ENCODE results near the gene PRDM8.
A peak's percentile ranks its signal among the peaks of the same experiment; 100 is the strongest.

Gene PRDM8

GRCh38 chr4:80189581-80189955 lies 7.7 kb upstream of the PRDM8 start:
- no peak for DNase-seq (ENCODE audit: low spot score in 2 of 2)
- no peaks in the 10 kb centered on the region for H3K9me3 Mint-ChIP-seq
- H3K4me3 Mint-ChIP-seq = no peak overlapping the region
- ATAC-seq = no peak
- H3K36me3 Mint-ChIP-seq = peaks cover 15% of the 10 kb centered on the region
- H3K27ac Mint-ChIP-seq = no peak overlapping the region
- peaks cover 24% of the 10 kb centered on the region for H3K4me1 Mint-ChIP-seq

DNA sequence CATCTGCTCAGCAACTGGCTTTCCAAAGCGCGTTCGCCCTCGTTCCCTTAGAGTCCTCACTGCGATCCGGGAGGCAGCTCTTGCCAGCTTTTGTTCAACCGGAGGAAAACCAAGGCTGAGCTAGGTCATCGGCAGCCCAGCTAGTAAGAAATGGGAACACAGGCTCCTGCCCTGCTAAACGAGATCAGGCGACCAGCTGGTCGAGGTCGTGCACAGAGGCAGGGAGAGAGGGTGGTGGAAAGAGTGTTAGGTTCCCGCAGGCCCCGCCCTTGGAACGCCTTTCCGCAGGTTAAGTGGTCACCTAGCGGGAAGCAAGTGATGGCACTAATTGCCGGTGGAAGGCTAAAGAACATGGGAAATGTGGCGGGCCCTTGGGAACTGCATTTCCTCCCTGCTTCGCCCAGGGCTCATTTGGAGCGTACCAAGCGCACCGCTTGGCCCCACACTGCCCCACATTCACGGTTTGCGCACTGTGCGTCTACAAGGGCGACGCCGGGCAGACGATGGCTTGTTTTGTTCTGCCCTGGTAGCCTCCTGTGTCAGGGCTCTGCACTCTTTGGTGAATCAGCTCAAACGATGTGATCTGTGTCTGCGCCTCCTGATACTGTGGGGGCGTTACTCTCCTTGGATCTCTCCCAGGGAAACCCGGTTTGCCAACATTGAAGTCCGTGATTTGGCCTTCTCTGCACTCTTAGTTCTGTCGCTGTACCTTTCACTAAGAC lies 7.2 kb upstream of the PRDM8 start:
- H3K4me3 Mint-ChIP-seq = no peak overlapping the region
- H3K27ac Mint-ChIP-seq = no peak overlapping the region
- H3K4me1 Mint-ChIP-seq = peaks cover 21% of the 10 kb centered on the region
- DNase-seq (ENCODE audit: low spot score in 2 of 2) (no peak), ATAC-seq (no peak)
- H3K9me3 Mint-ChIP-seq = no peaks in the 10 kb centered on the region
- H3K36me3 Mint-ChIP-seq = peaks cover 9% of the 10 kb centered on the region

DNA sequence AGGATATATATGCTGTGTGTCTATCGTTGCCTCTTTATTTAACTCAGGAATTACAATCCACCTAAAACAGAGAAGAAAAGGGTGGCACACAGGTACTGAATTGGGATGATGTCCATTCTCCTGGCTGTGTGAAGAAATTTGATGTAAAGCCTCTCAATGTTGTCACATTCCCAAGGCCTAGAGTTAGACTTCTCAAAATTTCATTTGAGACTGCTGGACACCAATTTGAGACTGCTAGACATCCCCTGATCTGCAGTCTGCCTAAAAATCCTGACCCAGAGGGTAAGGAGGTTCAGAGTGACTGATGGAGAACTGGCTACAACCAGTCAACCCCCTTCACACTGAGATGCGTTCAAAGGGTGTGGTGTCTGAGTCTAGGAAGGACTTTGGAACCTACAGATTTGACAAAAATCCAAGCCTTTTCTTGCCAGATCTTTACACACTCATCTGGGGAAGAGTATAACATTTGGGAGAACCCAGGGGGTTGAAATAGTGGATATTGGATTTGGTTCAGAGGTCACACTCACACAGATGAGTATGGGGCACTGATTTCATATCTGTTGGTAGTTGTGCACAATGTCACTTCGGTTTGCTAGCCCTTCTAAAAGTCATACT lies 4.9 kb upstream of the PRDM8 start:
- DNase-seq (ENCODE audit: low spot score in 2 of 2) (no peak), ATAC-seq (no peak)
- H3K36me3 Mint-ChIP-seq = no peaks in the 10 kb centered on the region
- H3K27ac Mint-ChIP-seq = no peak overlapping the region
- no peaks in the 10 kb centered on the region for H3K9me3 Mint-ChIP-seq
- peaks cover 24% of the 10 kb centered on the region for H3K4me1 Mint-ChIP-seq
- no peak overlapping the region for H3K4me3 Mint-ChIP-seq

DNA sequence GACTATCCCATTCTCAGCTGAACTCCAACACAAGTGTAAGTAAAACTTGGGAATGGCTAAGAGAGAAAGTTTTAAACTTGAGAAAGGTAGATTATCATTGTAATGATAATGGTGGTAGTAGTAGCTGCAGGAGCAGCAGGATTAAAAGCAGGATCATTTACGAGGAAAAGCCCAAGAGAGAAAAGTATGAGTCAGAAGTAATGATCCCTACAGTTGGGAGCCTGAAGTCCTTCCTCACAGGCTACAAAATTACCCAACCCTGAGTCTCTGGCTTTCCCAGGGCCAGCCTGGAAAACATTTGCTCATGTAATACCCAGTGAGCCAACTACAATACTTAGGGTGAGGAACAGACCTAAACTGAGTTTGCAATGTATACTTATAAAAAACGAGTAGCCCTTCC lies 4.4 kb upstream of the PRDM8 start:
- Mint-ChIP-seq H3K4me3 (no peak overlapping the region), H3K27ac (peak overlapping the region; percentile 24), H3K9me3 (no peaks in the 10 kb centered on the region), H3K36me3 (no peaks in the 10 kb centered on the region), H3K4me1 (peaks cover 30% of the 10 kb centered on the region)
- no peak for DNase-seq (ENCODE audit: low spot score in 2 of 2)
- no peak for ATAC-seq

GRCh38 chr4:80195441-80196140 lies 1.7 kb upstream of the PRDM8 start:
- ATAC-seq (no peak), DNase-seq (ENCODE audit: low spot score in 2 of 2) (peak in 1 of 2 donors; percentile 35)
- Mint-ChIP-seq H3K4me1 (peaks cover 35% of the 10 kb centered on the region), H3K4me3 (peak overlapping the region; percentile 54), H3K9me3 (no peaks in the 10 kb centered on the region), H3K27ac (no peak overlapping the region), H3K36me3 (peaks cover 6% of the 10 kb centered on the region)

- ATAC-seq = peak; percentile 42
- DNase-seq (ENCODE audit: low spot score in 2 of 2) = peak in 1 of 2 donors; percentile 50
- Mint-ChIP-seq H3K36me3 (peaks cover 6% of the 10 kb centered on the region), H3K4me3 (peak overlapping the region; percentile 54), H3K4me1 (peaks cover 40% of the 10 kb centered on the region), H3K27ac (no peak overlapping the region), H3K9me3 (no peaks in the 10 kb centered on the region)
These were observed 913 bp upstream of the PRDM8 start for GRCh38 chr4:80196259-80196921.

DNA sequence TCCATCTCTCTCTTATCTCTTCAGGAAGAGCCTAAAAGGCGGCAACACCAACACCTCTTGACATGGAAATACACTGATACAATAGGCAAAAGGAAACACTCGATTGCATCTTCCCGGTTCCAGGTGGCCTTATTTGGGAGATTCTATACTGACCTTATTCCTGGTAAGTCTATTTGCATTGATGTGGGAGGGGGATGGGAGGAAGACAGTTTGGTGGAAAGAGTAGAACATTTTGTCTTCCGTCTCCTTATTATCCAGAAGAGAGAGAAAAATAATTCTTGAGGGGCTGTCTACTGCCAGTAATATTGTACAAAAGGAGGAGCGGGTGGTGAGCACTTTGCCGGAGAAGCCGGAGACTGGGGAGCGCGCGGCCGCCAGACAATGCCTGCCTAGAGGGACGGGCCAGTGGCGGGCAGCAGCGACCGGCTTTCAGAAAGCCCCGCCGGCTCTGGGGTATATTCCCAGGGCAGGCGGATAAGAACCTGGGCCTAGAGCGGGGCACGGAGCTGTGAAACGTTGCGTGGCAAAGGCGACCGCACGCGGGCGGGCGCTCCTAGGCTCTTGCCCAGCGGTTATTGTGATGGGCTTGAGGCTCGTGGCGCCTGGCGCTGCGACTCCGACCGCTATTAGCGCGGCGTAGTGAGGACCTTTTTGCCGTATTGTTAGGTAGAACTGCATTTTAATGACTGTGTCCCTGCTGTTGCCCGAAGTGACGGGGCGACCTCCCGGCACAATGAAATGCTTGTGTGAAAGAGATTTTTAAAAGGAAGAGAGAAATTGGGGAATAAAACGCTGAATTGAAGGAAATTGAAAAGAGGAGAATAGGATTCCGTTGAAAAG lies 518 bp downstream of the PRDM8 start:
- peaks cover 6% of the 10 kb centered on the region for H3K36me3 Mint-ChIP-seq
- peak overlapping the region; percentile 54 for H3K4me3 Mint-ChIP-seq
- peaks cover 41% of the 10 kb centered on the region for H3K4me1 Mint-ChIP-seq
- DNase-seq (ENCODE audit: low spot score in 2 of 2) (peak in 1 of 2 donors; percentile 48), ATAC-seq (no peak)
- H3K27ac Mint-ChIP-seq = no peak overlapping the region
- H3K9me3 Mint-ChIP-seq = no peaks in the 10 kb centered on the region

DNA sequence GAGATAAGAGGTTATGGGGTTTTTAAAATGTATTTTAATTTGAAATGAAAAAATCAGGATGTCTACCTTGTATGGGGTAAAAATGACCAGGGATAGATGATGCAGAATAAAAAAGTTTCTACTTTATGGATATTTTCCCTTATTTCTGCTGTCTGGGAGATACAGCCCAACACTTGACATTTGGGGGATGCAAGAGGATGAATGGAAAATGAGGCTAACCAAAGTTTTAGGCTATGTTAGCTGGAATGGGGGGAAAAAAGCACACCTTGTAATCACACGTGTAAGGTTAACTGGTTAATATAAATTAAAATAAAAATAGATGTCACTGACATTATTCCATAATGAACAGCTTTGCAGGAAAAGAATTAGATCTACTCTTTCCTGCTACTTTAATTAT lies 1.1 kb downstream of the PRDM8 start:
- Mint-ChIP-seq H3K36me3 (peaks cover 12% of the 10 kb centered on the region), H3K9me3 (no peaks in the 10 kb centered on the region), H3K4me3 (peak overlapping the region; percentile 54), H3K4me1 (peaks cover 43% of the 10 kb centered on the region), H3K27ac (no peak overlapping the region)
- ATAC-seq = no peak
- no peak for DNase-seq (ENCODE audit: low spot score in 2 of 2)

- H3K4me1 Mint-ChIP-seq = peaks cover 46% of the 10 kb centered on the region
- H3K36me3 Mint-ChIP-seq = peaks cover 13% of the 10 kb centered on the region
- no peaks in the 10 kb centered on the region for H3K9me3 Mint-ChIP-seq
- H3K4me3 Mint-ChIP-seq = no peak overlapping the region
- ATAC-seq (no peak), DNase-seq (ENCODE audit: low spot score in 2 of 2) (peak in 1 of 2 donors; percentile 42)
- no peak overlapping the region for H3K27ac Mint-ChIP-seq
These were observed 1.8 kb downstream of the PRDM8 start for GRCh38 chr4:80199004-80199560.

DNA sequence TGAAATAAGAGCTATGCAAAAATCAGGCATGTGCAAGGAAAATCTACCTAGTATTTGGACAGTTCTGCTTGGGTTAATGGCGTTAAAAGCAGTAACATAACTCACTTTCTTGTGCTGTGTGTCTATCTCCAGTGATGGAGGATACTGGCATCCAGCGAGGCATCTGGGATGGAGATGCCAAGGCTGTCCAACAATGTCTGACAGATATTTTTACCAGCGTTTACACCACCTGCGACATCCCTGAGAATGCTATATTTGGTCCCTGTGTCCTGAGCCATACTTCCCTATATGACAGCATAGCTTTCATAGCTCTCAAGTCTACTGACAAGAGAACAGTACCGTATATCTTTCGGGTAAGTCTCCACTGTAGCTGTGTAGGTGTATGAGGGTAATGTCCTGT lies 2.6 kb downstream of the PRDM8 start:
- Mint-ChIP-seq H3K4me3 (no peak overlapping the region), H3K4me1 (peaks cover 46% of the 10 kb centered on the region), H3K36me3 (peaks cover 13% of the 10 kb centered on the region), H3K9me3 (no peaks in the 10 kb centered on the region), H3K27ac (no peak overlapping the region)
- ATAC-seq = no peak
- DNase-seq (ENCODE audit: low spot score in 2 of 2) = peak in 1 of 2 donors; percentile 45

GRCh38 chr4:80201252-80202151 lies 4.2 kb downstream of the PRDM8 start:
- peaks cover 34% of the 10 kb centered on the region for H3K4me1 Mint-ChIP-seq
- H3K4me3 Mint-ChIP-seq = peak overlapping the region; percentile 82
- peak overlapping the region; percentile 86 for H3K27ac Mint-ChIP-seq
- no peaks in the 10 kb centered on the region for H3K9me3 Mint-ChIP-seq
- peaks cover 13% of the 10 kb centered on the region for H3K36me3 Mint-ChIP-seq
- ATAC-seq = peak; percentile 60
- peak in 1 of 2 donors; percentile 83 for DNase-seq (ENCODE audit: low spot score in 2 of 2)

GRCh38 chr4:80202190-80202711 lies 4.9 kb downstream of the PRDM8 start:
- Mint-ChIP-seq H3K9me3 (no peaks in the 10 kb centered on the region), H3K27ac (peak overlapping the region; percentile 86), H3K4me1 (peaks cover 28% of the 10 kb centered on the region), H3K4me3 (peak overlapping the region; percentile 82), H3K36me3 (peaks cover 13% of the 10 kb centered on the region)
- peak; percentile 74 for ATAC-seq
- peak; percentile 79 to 91 for DNase-seq (ENCODE audit: low spot score in 2 of 2)

- ATAC-seq (peak; percentile 73), DNase-seq (ENCODE audit: low spot score in 2 of 2) (peak; percentile 35 to 81)
- no peaks in the 10 kb centered on the region for H3K9me3 Mint-ChIP-seq
- peak overlapping the region; percentile 82 for H3K4me3 Mint-ChIP-seq
- peaks cover 26% of the 10 kb centered on the region for H3K4me1 Mint-ChIP-seq
- peaks cover 16% of the 10 kb centered on the region for H3K36me3 Mint-ChIP-seq
- peak overlapping the region; percentile 86 for H3K27ac Mint-ChIP-seq
These were observed 5.6 kb downstream of the PRDM8 start for GRCh38 chr4:80202741-80203553.
